A172 (cell line): ENCODE measurements around the gene TMEM253. TPM values are rescaled to one million over a fixed set of nuclear protein-coding genes. Genes with fewer than 3 reads are reported as not detected.

Source experiments
- DNase-seq: peaks from one replicate; pipeline ENCODE4 v3.0.0-alpha.2; 2015; ENCODE audit warnings: low spot score
- total RNA-seq: library from RNA; depleted of rRNA; stranded (reverse); fragments of >200 nt; shearing (Covaris generic); gene quantifications from 2 replicates; pipeline ENCODE4 v1.2.3, GENCODE V29; 2014

Gene TMEM253
- total RNA-seq, 1 experiment from 2014 or later, result not detected

GRCh38 chr14:21103710-21104447, 3.0 kb downstream of the TMEM253 start:
- peak; percentile 83 for DNase-seq

- peak; percentile 55 for DNase-seq
These were observed 3.7 kb downstream of the TMEM253 start for GRCh38 chr14:21104448-21105060.

- DNase-seq, result no peak
These were observed 4.2 kb downstream of the TMEM253 start for GRCh38 chr14:21105095-21105494.

- DNase-seq, result no peak
These were observed 5.3 kb downstream of the TMEM253 start for GRCh38 chr14:21106176-21106497.

GRCh38 chr14:21106498-21107282, 5.8 kb downstream of the TMEM253 start:
- DNase-seq, result peak; percentile 58

GRCh38 chr14:21107283-21107800, 6.5 kb downstream of the TMEM253 start:
- DNase-seq, result no peak

GRCh38 chr14:21108791-21109190, 7.9 kb downstream of the TMEM253 start:
- no peak for DNase-seq

GRCh38 chr14:21109377-21110138, 8.7 kb downstream of the TMEM253 start:
- DNase-seq, result no peak

GRCh38 chr14:21112255-21112654, 11.4 kb downstream of the TMEM253 start:
- no peak for DNase-seq

GRCh38 chr14:21113369-21113768, 12.5 kb downstream of the TMEM253 start:
- DNase-seq, result no peak

GRCh38 chr14:21118933-21119332, 18.1 kb downstream of the TMEM253 start:
- no peak for DNase-seq

GRCh38 chr14:21120686-21121085, 19.8 kb downstream of the TMEM253 start:
- DNase-seq, result no peak

- DNase-seq, result no peak
These were observed 20.3 kb downstream of the TMEM253 start for GRCh38 chr14:21121122-21121521.

- no peak for DNase-seq
These were observed 22.6 kb downstream of the TMEM253 start for GRCh38 chr14:21123429-21123828.

GRCh38 chr14:21133901-21134300, 33.0 kb downstream of the TMEM253 start:
- no peak for DNase-seq

- DNase-seq, result no peak
These were observed 35.2 kb downstream of the TMEM253 start for GRCh38 chr14:21136024-21136423.

GRCh38 chr14:21142357-21142756, 41.5 kb downstream of the TMEM253 start:
- DNase-seq, result no peak

GRCh38 chr14:21145437-21145836, 44.6 kb downstream of the TMEM253 start:
- no peak for DNase-seq

- DNase-seq, result no peak
These were observed 48.9 kb downstream of the TMEM253 start for GRCh38 chr14:21149641-21150367.
